ENCODE data around the gene KCNH8.

KCNH8 gene

DNA sequence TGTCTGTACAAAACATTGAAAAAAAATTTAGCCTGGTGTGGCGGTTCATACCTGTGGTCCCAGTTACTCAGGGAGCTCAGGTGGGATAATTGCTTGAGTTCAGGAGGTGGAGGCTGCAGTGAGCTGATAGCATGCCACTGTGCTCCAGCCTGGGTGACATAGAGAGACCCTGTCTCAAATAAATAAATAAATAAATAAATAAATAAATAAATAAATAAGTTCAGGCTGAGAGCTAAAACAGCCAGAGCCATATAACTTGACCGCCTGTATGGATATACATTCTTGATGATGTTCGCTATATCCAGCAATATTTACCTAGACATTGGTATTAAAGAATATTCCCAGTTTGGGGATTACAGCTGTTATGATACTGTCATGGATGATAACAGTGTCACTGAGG lies 146.9 kb downstream of the KCNH8 start:
- Histone ChIP-seq H3K4me1 (ENCODE audit: control insufficient read depth in 2 of 2, insufficient read depth in 1 of 2, low read depth in 1 of 2, low read length in 2 of 2) (peaks cover 0 to 3% of the 10 kb centered on the region in 2 donors), H3K27me3 (ENCODE audit: control insufficient read depth in 3 of 3, insufficient read depth in 3 of 3, low read depth in 1 of 3, low read length in 3 of 3) (no peaks in the 10 kb centered on the region), H4K91ac (ENCODE audit: low read depth, low read length, poor library complexity) (no peak overlapping the region), H3K4me3 (ENCODE audit: low read length in 2 of 2) (no peak overlapping the region), H3K79me1 (ENCODE audit: low read depth, low read length) (no peaks in the 10 kb centered on the region), H3K23ac (ENCODE audit: low read depth, low read length, poor library complexity) (no peak overlapping the region), H2BK5ac (ENCODE audit: low read length) (no peak overlapping the region), H3K36me3 (replicated peaks in 1 of 2; ENCODE audit: control insufficient read depth in 2 of 2, insufficient read depth in 2 of 2, low read length in 2 of 2) (no peaks in the 10 kb centered on the region), H2AK5ac (ENCODE audit: low read depth, low read length) (no peak overlapping the region), H2BK120ac (ENCODE audit: low read depth, low read length) (no peak overlapping the region), H3K9me3 (replicated peaks in 1 of 2; ENCODE audit: control insufficient read depth in 2 of 2, insufficient read depth in 1 of 2, low read depth in 1 of 2, low read length in 2 of 2) (no peaks in the 10 kb centered on the region), H2BK12ac (ENCODE audit: low read length) (no peak overlapping the region), H2AFZ (ENCODE audit: low read length) (no peak overlapping the region), H3K4me2 (ENCODE audit: insufficient read depth, low read length, poor library complexity, severe bottlenecking) (no peak overlapping the region), H3K27ac (replicated peaks; ENCODE audit: low read length) (no peak overlapping the region), H3K4ac (ENCODE audit: low read length) (no peak overlapping the region), H4K8ac (ENCODE audit: low read depth, low read length) (no peak overlapping the region), H3K14ac (ENCODE audit: low read length) (no peak overlapping the region), H2BK15ac (ENCODE audit: low read length) (no peak overlapping the region), H3K18ac (ENCODE audit: low read length) (no peak overlapping the region), H3K9ac (ENCODE audit: low read depth, low read length, poor library complexity) (no peak overlapping the region)
- WGBS, 2 donors (ENCODE audit: extremely low coverage in 2 of 2, insufficient read length in 2 of 2, insufficient replicate concordance in 1 of 2) = no CpG with 5 or more reads among the region's 3 CpGs
- no peak for DNase-seq (ENCODE audit: low spot score)

DNA sequence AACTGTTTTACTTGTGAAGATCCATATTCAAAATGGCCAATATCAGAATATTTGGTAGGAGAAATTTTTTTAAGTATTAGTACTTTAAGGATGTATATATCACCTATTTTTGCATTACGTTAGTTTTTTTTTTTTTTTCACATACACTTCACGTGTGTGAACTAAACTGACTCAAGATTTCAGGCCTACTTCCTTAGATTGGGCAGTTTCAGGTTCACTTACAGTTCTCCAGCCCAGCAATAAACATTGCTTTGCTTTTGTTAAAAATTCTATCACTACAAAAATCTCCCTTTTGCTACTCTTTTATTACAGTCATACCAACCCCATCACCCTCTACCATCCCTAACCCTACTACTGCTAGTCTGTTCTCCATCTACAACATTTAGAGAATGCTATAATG lies 183.6 kb downstream of the KCNH8 start:
- Histone ChIP-seq H3K18ac (ENCODE audit: low read length) (no peak overlapping the region), H3K36me3 (replicated peaks in 1 of 2; ENCODE audit: control insufficient read depth in 2 of 2, insufficient read depth in 2 of 2, low read length in 2 of 2) (no peaks in the 10 kb centered on the region), H3K27me3 (ENCODE audit: control insufficient read depth in 3 of 3, insufficient read depth in 3 of 3, low read depth in 1 of 3, low read length in 3 of 3) (no peaks in the 10 kb centered on the region), H4K8ac (ENCODE audit: low read depth, low read length) (no peak overlapping the region), H3K4me1 (ENCODE audit: control insufficient read depth in 2 of 2, insufficient read depth in 1 of 2, low read depth in 1 of 2, low read length in 2 of 2) (peaks cover 0 to 3% of the 10 kb centered on the region in 2 donors), H2BK12ac (ENCODE audit: low read length) (no peak overlapping the region), H4K91ac (ENCODE audit: low read depth, low read length, poor library complexity) (no peak overlapping the region), H3K14ac (ENCODE audit: low read length) (no peak overlapping the region), H2AFZ (ENCODE audit: low read length) (no peak overlapping the region), H3K4me3 (ENCODE audit: low read length in 2 of 2) (no peak overlapping the region), H3K27ac (replicated peaks; ENCODE audit: low read length) (no peak overlapping the region), H3K4ac (ENCODE audit: low read length) (no peak overlapping the region), H2BK120ac (ENCODE audit: low read depth, low read length) (no peak overlapping the region), H3K4me2 (ENCODE audit: insufficient read depth, low read length, poor library complexity, severe bottlenecking) (no peak overlapping the region), H2BK5ac (ENCODE audit: low read length) (no peak overlapping the region), H3K79me1 (ENCODE audit: low read depth, low read length) (no peaks in the 10 kb centered on the region), H3K23ac (ENCODE audit: low read depth, low read length, poor library complexity) (no peak overlapping the region), H2BK15ac (ENCODE audit: low read length) (no peak overlapping the region), H3K9ac (ENCODE audit: low read depth, low read length, poor library complexity) (no peak overlapping the region), H3K9me3 (replicated peaks in 1 of 2; ENCODE audit: control insufficient read depth in 2 of 2, insufficient read depth in 1 of 2, low read depth in 1 of 2, low read length in 2 of 2) (no peaks in the 10 kb centered on the region), H2AK5ac (ENCODE audit: low read depth, low read length) (no peak overlapping the region)
- WGBS, 2 donors (ENCODE audit: extremely low coverage in 2 of 2, insufficient read length in 2 of 2, insufficient replicate concordance in 1 of 2) = no CpG with 5 or more reads among the region's 2 CpGs
- no peak for DNase-seq (ENCODE audit: low spot score)

DNA sequence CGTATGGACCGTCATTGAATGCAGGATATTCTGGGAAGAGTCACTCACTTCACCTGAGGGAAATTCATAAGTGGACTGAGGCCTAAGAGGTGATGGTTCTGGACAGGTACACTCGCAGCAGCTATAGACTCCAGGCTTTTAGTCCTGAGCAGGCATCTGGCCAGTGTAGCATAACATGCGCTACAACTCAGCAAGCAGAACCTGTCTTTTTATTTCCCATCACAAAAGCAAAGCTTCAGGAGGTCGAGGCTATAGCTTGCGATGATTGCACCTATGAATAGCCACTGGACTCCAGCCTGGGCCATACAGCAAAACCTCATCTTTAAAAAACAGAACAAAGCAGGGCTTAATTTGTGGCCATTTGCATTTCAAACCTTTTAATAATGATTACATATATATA lies 185.8 kb downstream of the KCNH8 start:
- no peak overlapping the region for H3K9ac ChIP-seq (ENCODE audit: low read depth, low read length, poor library complexity)
- WGBS, 2 donors (ENCODE audit: extremely low coverage in 2 of 2, insufficient read length in 2 of 2, insufficient replicate concordance in 1 of 2) = no CpG with 5 or more reads among the region's 6 CpGs

DNA sequence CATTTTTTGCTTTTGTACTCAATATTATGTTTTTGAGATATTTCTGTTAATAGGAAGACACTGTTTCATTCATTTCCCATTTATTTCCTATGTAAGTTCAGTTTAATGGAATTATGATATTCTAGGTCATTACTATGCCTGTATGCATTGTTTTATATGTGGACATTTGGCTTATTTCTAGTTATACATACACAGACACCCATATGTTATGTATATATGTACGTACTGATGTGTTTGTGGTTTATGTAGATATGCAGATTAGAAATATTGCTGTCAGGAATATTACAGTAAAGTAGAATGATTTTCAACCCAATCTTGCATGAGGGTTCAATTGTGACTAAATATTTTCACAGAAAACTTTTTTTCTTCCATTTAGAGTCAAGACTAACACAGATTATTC lies 190.5 kb downstream of the KCNH8 start:
- H2BK12ac ChIP-seq (ENCODE audit: low read length) = no peak overlapping the region

More for the DNA sequence above, 185.8 kb downstream of the KCNH8 start:
- Histone ChIP-seq H2AK5ac (ENCODE audit: low read depth, low read length) (no peak overlapping the region), H4K91ac (ENCODE audit: low read depth, low read length, poor library complexity) (no peak overlapping the region), H2BK5ac (ENCODE audit: low read length) (no peak overlapping the region), H4K8ac (ENCODE audit: low read depth, low read length) (no peak overlapping the region), H2BK15ac (ENCODE audit: low read length) (no peak overlapping the region), H3K4me2 (ENCODE audit: insufficient read depth, low read length, poor library complexity, severe bottlenecking) (no peak overlapping the region), H3K9me3 (replicated peaks in 1 of 2; ENCODE audit: control insufficient read depth in 2 of 2, insufficient read depth in 1 of 2, low read depth in 1 of 2, low read length in 2 of 2) (no peaks in the 10 kb centered on the region), H2AFZ (ENCODE audit: low read length) (no peak overlapping the region), H3K18ac (ENCODE audit: low read length) (no peak overlapping the region), H3K27ac (replicated peaks; ENCODE audit: low read length) (no peak overlapping the region), H3K4me3 (ENCODE audit: low read length in 2 of 2) (peak overlapping the region in 1 of 2 donors; percentile 2), H3K79me1 (ENCODE audit: low read depth, low read length) (no peaks in the 10 kb centered on the region), H3K4ac (ENCODE audit: low read length) (no peak overlapping the region), H3K14ac (ENCODE audit: low read length) (no peak overlapping the region), H2BK120ac (ENCODE audit: low read depth, low read length) (no peak overlapping the region), H3K4me1 (ENCODE audit: control insufficient read depth in 2 of 2, insufficient read depth in 1 of 2, low read depth in 1 of 2, low read length in 2 of 2) (peaks cover 0 to 3% of the 10 kb centered on the region in 2 donors), H3K23ac (ENCODE audit: low read depth, low read length, poor library complexity) (no peak overlapping the region), H2BK12ac (ENCODE audit: low read length) (no peak overlapping the region), H3K36me3 (replicated peaks in 1 of 2; ENCODE audit: control insufficient read depth in 2 of 2, insufficient read depth in 2 of 2, low read length in 2 of 2) (no peaks in the 10 kb centered on the region), H3K27me3 (ENCODE audit: control insufficient read depth in 3 of 3, insufficient read depth in 3 of 3, low read depth in 1 of 3, low read length in 3 of 3) (no peaks in the 10 kb centered on the region)
- DNase-seq (ENCODE audit: low spot score) = no peak

More for the DNA sequence above, 190.5 kb downstream of the KCNH8 start:
- Histone ChIP-seq H3K36me3 (replicated peaks in 1 of 2; ENCODE audit: control insufficient read depth in 2 of 2, insufficient read depth in 2 of 2, low read length in 2 of 2) (no peaks in the 10 kb centered on the region), H3K9me3 (replicated peaks in 1 of 2; ENCODE audit: control insufficient read depth in 2 of 2, insufficient read depth in 1 of 2, low read depth in 1 of 2, low read length in 2 of 2) (no peaks in the 10 kb centered on the region), H2AFZ (ENCODE audit: low read length) (no peak overlapping the region), H2AK5ac (ENCODE audit: low read depth, low read length) (no peak overlapping the region), H3K14ac (ENCODE audit: low read length) (no peak overlapping the region), H3K27ac (replicated peaks; ENCODE audit: low read length) (no peak overlapping the region), H2BK15ac (ENCODE audit: low read length) (no peak overlapping the region), H4K91ac (ENCODE audit: low read depth, low read length, poor library complexity) (no peak overlapping the region), H4K8ac (ENCODE audit: low read depth, low read length) (no peak overlapping the region), H3K79me1 (ENCODE audit: low read depth, low read length) (no peaks in the 10 kb centered on the region), H2BK5ac (ENCODE audit: low read length) (no peak overlapping the region), H3K4ac (ENCODE audit: low read length) (no peak overlapping the region), H2BK120ac (ENCODE audit: low read depth, low read length) (no peak overlapping the region), H3K4me2 (ENCODE audit: insufficient read depth, low read length, poor library complexity, severe bottlenecking) (no peak overlapping the region), H3K27me3 (ENCODE audit: control insufficient read depth in 3 of 3, insufficient read depth in 3 of 3, low read depth in 1 of 3, low read length in 3 of 3) (no peaks in the 10 kb centered on the region), H3K18ac (ENCODE audit: low read length) (no peak overlapping the region), H3K23ac (ENCODE audit: low read depth, low read length, poor library complexity) (no peak overlapping the region), H3K4me1 (ENCODE audit: control insufficient read depth in 2 of 2, insufficient read depth in 1 of 2, low read depth in 1 of 2, low read length in 2 of 2) (peaks cover 0 to 3% of the 10 kb centered on the region in 2 donors), H3K9ac (ENCODE audit: low read depth, low read length, poor library complexity) (no peak overlapping the region), H3K4me3 (ENCODE audit: low read length in 2 of 2) (no peak overlapping the region)
- WGBS, 2 donors (ENCODE audit: extremely low coverage in 2 of 2, insufficient read length in 2 of 2, insufficient replicate concordance in 1 of 2) = no CpG with 5 or more reads among the region's 1 CpG
- no peak for DNase-seq (ENCODE audit: low spot score)
